ENCODE measurements around the gene MRPL34. TPM values are rescaled to one million over a fixed set of nuclear protein-coding genes. Genes with fewer than 3 reads are reported as not detected.

The MRPL34 gene
- total and polyA plus RNA-seq, 9 of the 15 experiments (the other 6 are each of a cell fraction or from before 2014, with no cell fraction given), result 11.5 to 256 (median 72.5) TPM

- TF ChIP-seq CTCFL (IDR thresholded peaks at IDR 0.05; ENCODE audit: borderline replicate concordance, insufficient read depth, low read depth, low read length, poor library complexity, severe bottlenecking) (peak; percentile 85), STAT6 (CRISPR knock-in tag; IDR thresholded peaks at IDR 0.05) (0 out of 2 replicates have a peak, but pooled peaks have one; percentile 35), PREB (CRISPR knock-in tag; IDR thresholded peaks at IDR 0.05) (no peak), CBX3 (IDR thresholded peaks at IDR 0.05; ENCODE audit: borderline replicate concordance in 1 of 2, low read length in 2 of 2) (no peak), ZNF217 (CRISPR knock-in tag; IDR thresholded peaks at IDR 0.05) (no peak), HDAC1 (IDR thresholded peaks at IDR 0.05) (peak in 1 of 2 experiments; percentile 54; a peak in 1 of 4 replicates), RAD51 (IDR thresholded peaks at IDR 0.05; ENCODE audit: borderline replicate concordance, low read depth) (peak; percentile 52; the same call in 1 of the 2 replicates), HMGN3 (IDR thresholded peaks at IDR 0.05; ENCODE audit: borderline replicate concordance, extremely low read depth, insufficient read length, low read depth, low read length) (peak; percentile 68), U2AF2 (optimal IDR thresholded peaks at IDR 0.05; ENCODE audit: low read depth, low read length) (no peak), PRPF4 (IDR thresholded peaks at IDR 0.05; ENCODE audit: insufficient read depth, low read depth, low read length, poor library complexity, severe bottlenecking) (no peak), TFAP4 (CRISPR knock-in tag; IDR thresholded peaks at IDR 0.05; ENCODE audit: borderline replicate concordance) (peak; percentile 90), NFYB (IDR thresholded peaks at IDR 0.05; ENCODE audit: extremely low read depth, insufficient read length) (peak; percentile 71), KLF10 (CRISPR knock-in tag; IDR thresholded peaks at IDR 0.05) (no peak), TFAM (CRISPR knock-in tag; conservative IDR thresholded peaks at IDR 0.05) (no peak), CEBPG (CRISPR knock-in tag; IDR thresholded peaks at IDR 0.05) (0 out of 2 replicates have a peak, but pooled peaks have one; percentile 28), CEBPG (tag; conservative IDR thresholded peaks at IDR 0.05 in 1 of 2, IDR thresholded peaks at IDR 0.05 in 1 of 2) (no peak), PHF8 (IDR thresholded peaks at IDR 0.05; ENCODE audit: borderline replicate concordance, low read length) (peak; percentile 72; the same call in 1 of the 2 replicates), MEIS2 (IDR thresholded peaks at IDR 0.05; ENCODE audit: partially characterized antibody) (no peak)
Observed at GRCh38 chr19:17303167-17303939, 2.3 kb upstream of the MRPL34 start, which contains the start of gene ABHD8 (continued).

All from K562 (cell line).